Measurements from ENCODE around the gene IVNS1ABP.
"Not testable (repeated sequence)": the region's sequence is repeated elsewhere in the genome, so short reads cannot be mapped to it uniquely, and the experiment has no call there.

The IVNS1ABP gene

DNA sequence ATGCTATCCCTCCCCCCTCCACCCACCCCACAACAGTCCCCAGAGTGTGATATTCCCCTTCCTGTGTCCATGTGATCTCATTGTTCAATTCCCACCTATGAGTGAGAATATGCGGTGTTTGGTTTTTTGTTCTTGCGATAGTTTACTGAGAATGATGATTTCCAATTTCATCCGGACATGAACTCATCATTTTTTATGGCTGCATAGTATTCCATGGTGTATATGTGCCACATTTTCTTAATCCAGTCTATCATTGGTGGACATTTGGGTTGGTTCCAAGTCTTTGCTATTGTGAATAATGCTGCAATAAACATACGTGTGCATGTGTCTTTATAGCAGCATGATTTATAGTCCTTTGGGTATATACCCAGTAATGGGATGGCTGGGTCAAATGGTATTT lies 65.1 kb downstream of the IVNS1ABP start:
- DNase-seq, result not testable (repeated sequence)

DNA sequence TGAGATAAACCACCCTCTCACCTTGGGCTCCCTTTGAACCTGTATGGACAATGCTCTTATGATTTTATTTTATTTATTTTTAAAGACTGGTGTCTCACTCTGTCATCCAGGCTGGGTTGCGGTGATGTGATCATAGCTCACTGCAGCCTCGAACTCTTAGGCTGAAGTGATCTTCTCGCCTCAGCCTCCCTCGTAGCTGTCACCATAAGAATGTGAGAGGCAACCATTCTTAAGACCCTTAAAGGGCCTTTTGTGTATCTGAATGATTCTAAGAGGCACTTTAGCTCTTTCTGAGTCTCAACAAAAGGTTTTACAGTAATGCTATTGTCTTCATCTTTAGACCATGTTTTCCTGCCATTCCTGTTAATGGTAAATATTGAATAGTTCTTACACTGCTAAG lies 67.0 kb downstream of the IVNS1ABP start:
- DNase-seq, result no peak

DNA sequence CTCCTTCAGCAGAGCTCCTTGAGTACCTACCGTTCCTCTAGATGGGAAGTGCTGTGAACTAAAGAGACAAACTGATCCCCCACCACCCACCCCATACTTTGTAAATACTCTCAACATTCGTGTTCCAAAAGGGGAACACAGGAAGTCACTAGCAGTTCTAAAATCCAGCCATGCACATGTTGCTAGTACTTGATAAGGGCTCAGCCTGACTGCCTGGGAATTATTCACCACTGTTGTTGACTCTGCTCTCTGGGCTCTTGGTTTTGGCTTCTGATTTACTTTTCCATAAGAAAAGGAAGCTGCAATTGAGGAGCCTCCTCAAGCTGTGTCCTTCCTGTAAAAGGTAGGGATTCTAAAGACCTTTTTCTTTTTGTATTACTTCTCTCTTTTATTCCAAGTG lies 67.5 kb downstream of the IVNS1ABP start:
- no peak for DNase-seq
